ENCODE results near the gene RNF43. TPM values are rescaled to one million over a fixed set of nuclear protein-coding genes. Genes with fewer than 3 reads are reported as not detected.

RNF43 gene
- total RNA-seq, 1 experiment from 2014 or later, result 42.2 TPM

GRCh38 chr17:58432806-58433573 lies 15.7 kb upstream of the RNF43 start:
- H3K79me2 ChIP-seq (ENCODE audit: insufficient read depth, low read length), result no peaks in the 10 kb centered on the region
- peaks cover 11 to 13% of the 10 kb centered on the region in 2 experiments for H3K4me1 ChIP-seq (ENCODE audit: control insufficient read depth in 1 of 2, insufficient read depth in 2 of 2, low read length in 2 of 2)
- H3K27me3 ChIP-seq (ENCODE audit: insufficient read depth, low read length), result no peaks in the 10 kb centered on the region
- TF ChIP-seq CTCF (IDR thresholded peaks at IDR 0.05 in 2 of 3, conservative IDR thresholded peaks at IDR 0.05 in 1 of 3; ENCODE audit: borderline replicate concordance in 1 of 3, insufficient read depth in 1 of 3, low read depth in 2 of 3, low read length in 2 of 3), result peak; percentile 48 to 67 (median 61)
- TF ChIP-seq TCF7L2 (IDR thresholded peaks at IDR 0.05; ENCODE audit: borderline replicate concordance, extremely low read depth, insufficient read depth, insufficient read length), result no peak
- TF ChIP-seq RAD21 (IDR thresholded peaks at IDR 0.05; ENCODE audit: low read depth), result peak; percentile 75
- no peaks in the 10 kb centered on the region for H4K20me1 ChIP-seq (ENCODE audit: insufficient read depth)
- RAD21 ChIA-PET (ENCODE audit: low non-redundant PET in 1 of 2, low total read pairs in 2 of 2, uncharacterized antibody in 2 of 2, unreplicated experiment in 2 of 2), result interaction anchor here (1.0 to 3.0 kb wide), 4 partner anchors 81 to 116 kb away, joined by 3 to 19 read pairs (median 6); partner anchors contain the start of gene SUPT4H1 (in 1 of the 2)
- intact Hi-C loops (cut with micrococcal nuclease), result loop anchor here (1.0 kb wide), 1 partner anchor 116 kb away; no protein-coding TSS in a partner anchor
- CTCF ChIA-PET, result interaction anchor here (0.8 to 4.6 kb wide), 8 partner anchors 10 to 129 kb away, joined by 3 to 61 read pairs (median 4); partner anchors contain the start of genes RNF43 and SUPT4H1
- H2AFZ ChIP-seq (ENCODE audit: low read depth, low read length, poor library complexity, severe bottlenecking), result peak overlapping the region; percentile 67
- H3K4me3 ChIP-seq (replicated peaks in 1 of 2; ENCODE audit: low read depth in 1 of 2, low read length in 2 of 2), result no peak overlapping the region
- H3K4me2 ChIP-seq (ENCODE audit: low read length), result no peak overlapping the region
- H3K9ac ChIP-seq (ENCODE audit: low read length), result no peak overlapping the region
- no peaks in the 10 kb centered on the region for H3K9me3 ChIP-seq (ENCODE audit: control insufficient read depth in 1 of 2, insufficient read depth in 1 of 2, low read depth in 1 of 2, low read length in 2 of 2)
- POLR2A ChIA-PET, result interaction anchor here (1.0 to 1.4 kb wide), 3 partner anchors 16 to 198 kb away, joined by 3 to 10 read pairs (median 3); partner anchors contain the start of gene RNF43
- DNase-seq (ENCODE audit: low read depth, low spot score) (no peak), ATAC-seq (peak; percentile 73)
- H3K27ac ChIP-seq (ENCODE audit: low read depth, low read length), result no peak overlapping the region
- no peaks in the 10 kb centered on the region for H3K9me2 ChIP-seq (ENCODE audit: insufficient read depth)
- H3K36me3 ChIP-seq (ENCODE audit: control insufficient read depth in 1 of 2, insufficient read depth in 2 of 2, low read length in 2 of 2), result no peaks in the 10 kb centered on the region
- no TSS peak for BruUV-seq (replicated peaks)
